Measurements from ENCODE around the gene TMEM258.

Gene TMEM258

DNA sequence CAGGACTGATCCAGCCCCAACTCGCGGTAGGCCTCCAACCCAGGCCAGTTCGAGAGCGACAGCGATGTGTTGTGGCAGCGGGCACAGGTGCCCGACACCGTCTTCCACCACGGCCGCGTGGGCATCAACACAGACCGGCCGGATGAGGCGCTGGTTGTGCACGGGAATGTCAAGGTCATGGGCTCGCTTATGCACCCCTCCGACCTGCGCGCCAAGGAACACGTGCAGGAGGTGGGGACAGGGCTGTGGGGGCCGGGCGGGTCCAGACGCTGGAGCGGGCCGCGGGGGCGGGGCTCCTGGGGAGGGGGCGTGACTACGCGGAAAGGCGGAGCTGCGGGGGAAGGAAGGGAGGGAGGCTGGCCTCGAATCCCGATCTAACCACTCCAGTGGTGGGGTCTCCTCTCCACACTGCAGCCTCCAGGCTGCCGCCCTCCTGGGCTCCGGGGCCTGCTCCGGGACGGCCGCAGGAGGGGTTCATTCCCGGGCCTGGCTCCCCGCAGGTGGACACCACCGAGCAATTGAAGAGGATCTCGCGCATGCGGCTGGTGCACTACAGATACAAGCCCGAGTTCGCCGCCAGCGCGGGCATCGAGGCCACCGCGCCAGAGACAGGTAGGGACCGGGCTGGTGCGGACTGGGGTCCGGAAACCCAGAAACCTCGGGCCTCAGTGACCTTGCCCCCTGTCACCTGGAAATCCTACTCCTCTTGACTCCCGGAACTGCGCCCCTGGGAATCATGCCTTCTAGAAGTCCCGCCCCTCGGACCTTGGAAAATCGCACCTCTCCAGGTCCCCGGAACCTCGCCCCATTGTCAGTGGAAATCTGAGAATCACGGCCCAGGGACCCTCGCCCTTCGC lies 14.9 kb downstream of the TMEM258 start:
- in situ Hi-C loops (cut with HindIII; ENCODE audit: low sequenced_read_pairs) = no loop called here

DNA sequence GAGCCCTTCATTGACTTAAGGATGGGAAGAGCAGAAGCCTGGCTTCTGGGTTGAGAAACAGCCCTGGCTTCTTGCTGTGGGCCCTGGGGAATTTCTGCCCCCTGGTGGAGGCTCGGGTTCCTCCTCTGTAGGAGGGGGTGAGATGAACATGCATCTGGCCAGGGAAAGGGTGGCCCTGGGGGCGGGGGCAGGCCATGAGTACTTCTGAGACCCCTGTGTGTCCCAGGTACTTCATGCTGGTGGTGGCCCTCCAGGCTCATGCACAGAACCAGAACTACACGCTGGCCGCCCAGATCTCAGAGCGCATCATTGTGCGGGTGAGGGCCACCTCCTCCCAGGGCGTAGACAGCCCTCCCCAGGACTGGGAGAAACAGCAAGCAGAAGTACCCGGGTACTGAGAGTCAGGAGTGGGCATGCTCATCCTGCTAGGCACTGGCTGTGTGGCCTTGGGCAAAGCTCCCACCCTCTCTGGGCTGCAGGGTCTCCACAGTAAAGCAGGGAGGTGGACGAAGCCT lies 15.8 kb downstream of the TMEM258 start:
- in situ Hi-C loops (cut with HindIII; ENCODE audit: low sequenced_read_pairs) = no loop called here

DNA sequence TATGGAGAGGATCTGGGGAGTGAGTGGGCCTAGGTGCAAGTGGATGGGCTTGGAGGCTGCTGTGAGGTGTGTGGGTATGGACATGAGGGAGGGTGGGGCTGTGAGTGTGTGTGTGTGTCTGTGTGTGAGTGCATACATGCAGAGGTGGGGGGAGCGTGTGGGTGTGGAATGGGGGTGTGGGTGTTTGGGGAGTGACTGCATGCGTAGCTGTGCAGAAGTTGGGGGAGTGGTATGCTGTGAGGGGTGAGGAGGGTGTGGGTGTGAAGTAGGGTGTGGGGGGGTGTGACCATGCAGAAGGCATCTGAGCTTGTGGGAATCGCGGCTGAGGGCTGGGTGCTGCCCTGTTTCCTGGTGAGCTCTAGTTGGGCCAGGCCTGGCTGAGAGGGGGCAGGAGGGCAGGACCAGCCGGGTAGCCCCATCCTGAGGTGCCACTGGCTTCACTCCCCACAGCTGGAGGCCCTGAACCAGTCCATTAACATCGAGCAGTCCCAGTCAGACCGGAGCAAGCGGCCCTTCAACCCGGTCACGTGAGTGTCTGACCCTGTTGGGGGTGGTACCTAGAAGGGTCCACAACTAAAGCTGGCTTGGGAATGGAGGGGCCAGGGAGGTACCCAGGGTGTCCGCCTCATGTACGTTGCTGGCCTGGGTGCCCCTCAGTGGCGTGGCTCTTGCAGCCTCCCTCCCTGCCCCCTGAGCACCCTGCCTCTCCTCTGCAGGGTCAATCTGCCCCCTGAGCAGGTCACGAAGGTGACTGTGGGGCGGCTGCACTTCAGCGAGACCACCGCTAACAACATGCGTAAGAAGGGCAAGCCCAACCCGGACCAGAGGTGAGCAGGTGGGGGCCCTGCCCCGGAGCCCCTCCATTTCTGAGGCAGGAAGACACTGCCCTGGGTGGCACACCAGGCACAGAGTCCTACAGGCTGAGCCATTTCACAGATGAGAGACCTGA lies 16.5 kb downstream of the TMEM258 start:
- in situ Hi-C loops (cut with HindIII; ENCODE audit: low sequenced_read_pairs) = no loop called here

- in situ Hi-C loops (cut with HindIII; ENCODE audit: low sequenced_read_pairs) = no loop called here
Measured at GRCh38 chr11:61775106-61775505, 17.3 kb downstream of the TMEM258 start.

- in situ Hi-C loops (cut with HindIII; ENCODE audit: low sequenced_read_pairs) = no loop called here
Measured at GRCh38 chr11:61774411-61774810, 18.0 kb downstream of the TMEM258 start.

DNA sequence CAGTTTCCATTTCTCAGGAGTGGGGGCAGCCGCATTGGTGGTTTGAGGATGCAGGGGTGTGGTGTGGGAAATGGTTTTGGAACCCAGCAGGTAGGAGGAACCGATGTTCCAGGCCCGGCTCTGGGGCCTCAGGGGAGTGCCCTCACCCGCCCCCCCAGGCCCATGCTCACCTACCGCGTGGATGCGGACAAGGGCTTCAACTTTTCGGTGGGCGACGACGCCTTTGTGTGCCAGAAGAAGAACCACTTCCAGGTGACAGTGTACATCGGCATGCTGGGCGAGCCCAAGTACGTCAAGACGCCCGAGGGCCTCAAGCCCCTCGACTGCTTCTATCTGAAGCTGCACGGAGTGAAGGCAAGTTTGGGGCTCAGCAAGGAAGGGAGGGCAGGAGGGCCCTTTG lies 18.6 kb downstream of the TMEM258 start:
- in situ Hi-C loops (cut with HindIII; ENCODE audit: low sequenced_read_pairs) = no loop called here

GRCh38 chr11:61773356-61773755 lies 19.0 kb downstream of the TMEM258 start:
- in situ Hi-C loops (cut with HindIII; ENCODE audit: low sequenced_read_pairs) = no loop called here

- in situ Hi-C loops (cut with HindIII; ENCODE audit: low sequenced_read_pairs) = no loop called here
Measured at GRCh38 chr11:61771985-61772455, 20.4 kb downstream of the TMEM258 start.

DNA sequence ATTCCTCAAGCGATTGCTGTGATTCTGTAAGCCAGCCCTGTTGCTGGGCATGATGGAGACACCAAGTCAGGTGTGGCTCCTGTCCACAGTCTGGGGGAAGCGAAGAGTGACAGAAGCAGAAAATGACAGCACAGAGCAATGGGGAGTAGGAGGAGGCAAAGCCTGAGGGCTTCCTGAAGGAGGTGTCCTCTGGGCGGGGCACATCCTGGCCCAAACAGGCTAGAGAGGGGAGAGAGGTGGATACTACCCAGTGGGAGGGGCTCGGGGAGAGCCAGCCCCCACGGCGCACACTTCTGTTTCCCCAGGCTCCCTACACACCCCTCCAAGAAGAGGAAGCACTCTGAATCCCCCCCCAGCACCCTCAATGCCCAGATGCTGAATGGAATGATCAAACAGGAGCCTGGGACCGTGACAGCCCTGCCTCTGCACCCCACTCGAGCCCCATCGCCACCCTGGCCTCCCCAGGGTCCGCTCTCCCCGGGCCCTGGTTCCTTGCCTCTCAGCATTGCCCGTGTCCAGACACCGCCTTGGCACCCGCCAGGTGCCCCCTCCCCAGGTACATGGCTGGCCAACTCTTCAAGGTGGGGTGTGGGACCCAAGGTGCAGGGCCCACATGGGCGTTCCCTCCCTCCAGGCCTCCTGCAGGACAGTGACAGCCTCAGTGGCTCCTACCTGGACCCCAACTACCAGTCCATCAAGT lies 21.1 kb downstream of the TMEM258 start:
- in situ Hi-C loops (cut with HindIII; ENCODE audit: low sequenced_read_pairs) = no loop called here

- in situ Hi-C loops (cut with HindIII; ENCODE audit: low sequenced_read_pairs) = no loop called here
Measured at GRCh38 chr11:61769946-61770683, 22.3 kb downstream of the TMEM258 start.

- in situ Hi-C loops (cut with HindIII; ENCODE audit: low sequenced_read_pairs) = no loop called here
Measured at GRCh38 chr11:61769169-61769920, 23.1 kb downstream of the TMEM258 start.

DNA sequence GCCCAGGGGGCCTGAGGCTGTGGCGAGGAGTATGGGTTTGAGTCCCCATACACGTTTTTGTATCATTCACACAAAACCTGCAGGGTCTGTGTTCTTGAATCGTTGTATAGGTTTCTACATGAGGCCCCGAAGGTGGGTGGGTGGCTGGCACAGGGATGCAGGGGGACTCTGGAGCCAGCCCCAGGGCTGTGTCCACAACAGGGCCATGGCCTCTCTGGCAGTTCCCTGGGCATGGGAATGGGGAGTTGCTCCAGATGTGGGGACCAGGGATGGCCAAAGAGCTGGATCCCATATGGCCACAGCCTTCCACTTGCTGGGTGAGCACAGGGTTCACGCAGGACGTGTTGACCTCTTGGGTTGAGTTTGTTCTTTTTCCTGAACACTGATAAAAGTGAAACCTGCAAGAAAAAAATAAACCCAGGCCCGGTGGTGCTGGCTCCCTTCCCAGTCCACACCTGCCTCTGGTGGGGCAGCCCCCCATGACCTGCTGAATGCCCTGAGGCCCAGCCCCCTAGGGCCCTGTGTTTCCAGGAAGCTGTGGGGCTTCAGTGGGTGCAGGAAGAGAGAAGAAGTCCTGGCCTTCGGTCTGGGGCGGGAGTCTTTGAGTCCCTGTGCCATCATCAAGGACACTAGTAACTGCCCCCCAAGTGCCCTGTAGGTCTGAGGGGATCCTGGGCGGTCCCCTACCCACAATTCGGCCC lies 23.9 kb downstream of the TMEM258 start:
- in situ Hi-C loops (cut with HindIII; ENCODE audit: low sequenced_read_pairs) = no loop called here

DNA sequence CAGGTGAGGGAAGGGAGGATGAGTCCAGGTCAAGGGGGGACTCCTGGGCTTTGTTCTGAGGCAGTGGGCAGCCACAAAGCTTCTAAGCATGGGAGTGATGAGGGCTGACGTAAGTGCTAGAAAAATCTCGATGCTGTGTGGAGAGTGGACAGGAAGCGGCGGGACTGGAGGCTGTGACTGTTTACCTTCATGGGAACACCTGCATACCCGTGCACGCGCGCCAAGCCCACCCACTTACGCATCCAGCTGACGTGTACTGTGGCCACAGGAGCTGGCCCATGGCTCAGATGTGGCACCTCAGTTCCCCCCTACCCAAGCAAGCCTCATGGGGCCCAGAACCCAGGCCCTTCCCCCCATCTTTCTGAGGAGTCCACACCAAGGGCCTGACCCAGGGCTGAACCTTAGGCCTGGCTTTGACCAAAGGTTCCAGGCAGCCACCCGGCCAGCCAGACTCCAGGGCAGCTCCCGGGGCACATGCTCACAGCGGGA lies 26.0 kb downstream of the TMEM258 start:
- in situ Hi-C loops (cut with HindIII; ENCODE audit: low sequenced_read_pairs) = no loop called here

DNA sequence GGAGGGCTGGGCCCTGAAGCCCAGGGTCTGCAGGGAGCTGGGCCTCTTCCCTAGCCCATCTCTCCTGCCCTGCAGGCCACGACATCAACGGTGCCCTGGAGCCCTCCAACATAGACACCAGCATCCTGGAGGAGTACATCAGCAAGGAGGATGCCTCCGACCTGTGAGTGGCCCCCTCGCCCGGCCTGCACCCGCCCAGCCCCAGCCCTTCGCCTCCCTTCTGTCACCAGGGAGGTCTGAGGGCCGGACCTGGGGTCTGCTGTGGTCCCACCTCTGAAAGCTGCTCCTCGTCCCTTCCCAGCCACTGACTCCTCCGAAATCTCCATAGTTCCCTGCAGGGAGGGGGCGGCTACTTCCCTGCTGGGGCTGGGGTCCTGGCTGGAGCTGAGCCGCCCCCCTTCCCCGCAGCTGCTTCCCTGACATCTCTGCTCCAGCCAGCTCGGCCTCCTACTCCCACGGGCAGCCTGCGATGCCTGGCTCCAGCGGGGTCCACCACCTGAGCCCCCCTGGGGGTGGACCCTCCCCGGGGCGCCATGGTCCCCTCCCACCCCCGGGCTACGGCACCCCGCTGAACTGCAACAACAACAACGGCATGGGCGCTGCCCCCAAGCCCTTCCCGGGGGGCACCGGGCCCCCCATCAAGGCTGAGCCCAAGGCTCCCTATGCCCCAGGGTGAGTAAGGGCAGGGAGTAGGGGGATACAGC lies 26.7 kb downstream of the TMEM258 start:
- in situ Hi-C loops (cut with HindIII; ENCODE audit: low sequenced_read_pairs) = no loop called here

- in situ Hi-C loops (cut with HindIII; ENCODE audit: low sequenced_read_pairs) = no loop called here
Measured at GRCh38 chr11:61764606-61765260, 27.7 kb downstream of the TMEM258 start.

GRCh38 chr11:61763930-61764605 lies 28.3 kb downstream of the TMEM258 start:
- in situ Hi-C loops (cut with HindIII; ENCODE audit: low sequenced_read_pairs) = no loop called here

- in situ Hi-C loops (cut with HindIII; ENCODE audit: low sequenced_read_pairs) = no loop called here
Measured at GRCh38 chr11:61762798-61763197, 29.6 kb downstream of the TMEM258 start.
